Measurements from ENCODE around the gene DLK1.

The DLK1 gene

GRCh38 chr14:100765296-100765695 lies 38.6 kb downstream of the DLK1 start:
- Mint-ChIP-seq H3K4me1 (ENCODE audit: low read depth) (no peaks in the 10 kb centered on the region), H3K36me3 (ENCODE audit: low read depth) (no peaks in the 10 kb centered on the region), H3K27ac (no peak overlapping the region), H3K27me3 (peaks cover 6% of the 10 kb centered on the region), H3K4me3 (no peak overlapping the region), H3K9me3 (no peaks in the 10 kb centered on the region)
- no peak for DNase-seq

- Mint-ChIP-seq H3K27ac (no peak overlapping the region), H3K4me1 (ENCODE audit: low read depth) (no peaks in the 10 kb centered on the region), H3K27me3 (peaks cover 10% of the 10 kb centered on the region), H3K9me3 (no peaks in the 10 kb centered on the region), H3K4me3 (no peak overlapping the region), H3K36me3 (ENCODE audit: low read depth) (no peaks in the 10 kb centered on the region)
- DNase-seq = no peak
Measured at GRCh38 chr14:100765991-100766390, 39.3 kb downstream of the DLK1 start.

- peaks cover 5% of the 10 kb centered on the region for H3K27me3 Mint-ChIP-seq
- H3K27ac Mint-ChIP-seq = no peak overlapping the region
- H3K36me3 Mint-ChIP-seq (ENCODE audit: low read depth) = no peaks in the 10 kb centered on the region
- DNase-seq = no peak
- no peak overlapping the region for H3K4me3 Mint-ChIP-seq
- H3K9me3 Mint-ChIP-seq = no peaks in the 10 kb centered on the region
- no peaks in the 10 kb centered on the region for H3K4me1 Mint-ChIP-seq (ENCODE audit: low read depth)
Measured at GRCh38 chr14:100767003-100767787, 40.5 kb downstream of the DLK1 start.

GRCh38 chr14:100767788-100768536 lies 41.3 kb downstream of the DLK1 start:
- Mint-ChIP-seq H3K4me3 (no peak overlapping the region), H3K9me3 (no peaks in the 10 kb centered on the region), H3K27me3 (peaks cover 4% of the 10 kb centered on the region), H3K4me1 (ENCODE audit: low read depth) (no peaks in the 10 kb centered on the region), H3K36me3 (ENCODE audit: low read depth) (no peaks in the 10 kb centered on the region), H3K27ac (no peak overlapping the region)
- DNase-seq = no peak

GRCh38 chr14:100769035-100769939 lies 42.6 kb downstream of the DLK1 start:
- Mint-ChIP-seq H3K4me1 (ENCODE audit: low read depth) (no peaks in the 10 kb centered on the region), H3K4me3 (no peak overlapping the region), H3K9me3 (no peaks in the 10 kb centered on the region), H3K27me3 (peaks cover 4% of the 10 kb centered on the region), H3K27ac (no peak overlapping the region), H3K36me3 (ENCODE audit: low read depth) (no peaks in the 10 kb centered on the region)
- DNase-seq = no peak

GRCh38 chr14:100770046-100770445 lies 43.4 kb downstream of the DLK1 start:
- no peaks in the 10 kb centered on the region for H3K4me1 Mint-ChIP-seq (ENCODE audit: low read depth)
- H3K9me3 Mint-ChIP-seq = no peaks in the 10 kb centered on the region
- no peak for DNase-seq
- H3K4me3 Mint-ChIP-seq = no peak overlapping the region
- no peaks in the 10 kb centered on the region for H3K36me3 Mint-ChIP-seq (ENCODE audit: low read depth)
- H3K27me3 Mint-ChIP-seq = peaks cover 4% of the 10 kb centered on the region
- no peak overlapping the region for H3K27ac Mint-ChIP-seq

GRCh38 chr14:100770605-100771120 lies 44.0 kb downstream of the DLK1 start:
- Mint-ChIP-seq H3K27ac (no peak overlapping the region), H3K27me3 (peaks cover 4% of the 10 kb centered on the region), H3K9me3 (no peaks in the 10 kb centered on the region), H3K36me3 (ENCODE audit: low read depth) (no peaks in the 10 kb centered on the region), H3K4me3 (no peak overlapping the region), H3K4me1 (ENCODE audit: low read depth) (no peaks in the 10 kb centered on the region)
- no peak for DNase-seq

GRCh38 chr14:100771121-100771800 lies 44.6 kb downstream of the DLK1 start:
- Mint-ChIP-seq H3K4me1 (ENCODE audit: low read depth) (no peaks in the 10 kb centered on the region), H3K27me3 (peaks cover 4% of the 10 kb centered on the region), H3K36me3 (ENCODE audit: low read depth) (no peaks in the 10 kb centered on the region), H3K4me3 (no peak overlapping the region), H3K27ac (no peak overlapping the region), H3K9me3 (no peaks in the 10 kb centered on the region)
- DNase-seq = no peak

GRCh38 chr14:100772607-100773165 lies 46.0 kb downstream of the DLK1 start:
- Mint-ChIP-seq H3K36me3 (ENCODE audit: low read depth) (no peaks in the 10 kb centered on the region), H3K4me1 (ENCODE audit: low read depth) (no peaks in the 10 kb centered on the region), H3K4me3 (no peak overlapping the region), H3K9me3 (no peaks in the 10 kb centered on the region), H3K27ac (no peak overlapping the region), H3K27me3 (peaks cover 4% of the 10 kb centered on the region)
- DNase-seq = peak; percentile 9

- H3K9me3 Mint-ChIP-seq = no peaks in the 10 kb centered on the region
- H3K27ac Mint-ChIP-seq = no peak overlapping the region
- H3K27me3 Mint-ChIP-seq = peaks cover 4% of the 10 kb centered on the region
- H3K4me1 Mint-ChIP-seq (ENCODE audit: low read depth) = no peaks in the 10 kb centered on the region
- peak; percentile 14 for DNase-seq
- H3K36me3 Mint-ChIP-seq (ENCODE audit: low read depth) = no peaks in the 10 kb centered on the region
- no peak overlapping the region for H3K4me3 Mint-ChIP-seq
Measured at GRCh38 chr14:100773331-100774163, 46.9 kb downstream of the DLK1 start.

- Mint-ChIP-seq H3K4me1 (ENCODE audit: low read depth) (no peaks in the 10 kb centered on the region), H3K4me3 (no peak overlapping the region), H3K27ac (no peak overlapping the region), H3K9me3 (no peaks in the 10 kb centered on the region), H3K27me3 (peaks cover 4% of the 10 kb centered on the region), H3K36me3 (ENCODE audit: low read depth) (no peaks in the 10 kb centered on the region)
- no peak for DNase-seq
Measured at GRCh38 chr14:100774164-100774537, 47.5 kb downstream of the DLK1 start.

GRCh38 chr14:100775351-100775830 lies 48.7 kb downstream of the DLK1 start:
- DNase-seq = peak; percentile 9
- Mint-ChIP-seq H3K9me3 (no peaks in the 10 kb centered on the region), H3K36me3 (ENCODE audit: low read depth) (no peaks in the 10 kb centered on the region), H3K4me3 (no peak overlapping the region), H3K27ac (no peak overlapping the region), H3K27me3 (peaks cover 6% of the 10 kb centered on the region), H3K4me1 (ENCODE audit: low read depth) (no peaks in the 10 kb centered on the region)
